GM23338 (cell line): ENCODE measurements around the gene MEIOSIN. TPM values are rescaled to one million over a fixed set of nuclear protein-coding genes. Genes with fewer than 3 reads are reported as not detected.

ENCODE experiments used
- ATAC-seq: fragments of 200-7000 bp; cut with Tn5 transposase; 3 replicates; pipeline ENCODE4 v1.9.1; 2020
- DNase-seq: peaks from one replicate; pipeline ENCODE4 v3.0.0-alpha.2; 2015; ENCODE audit warnings: low spot score
- H2AFZ ChIP-seq: fragments of 200-600 bp; sonication (generic); 2 replicates; pipeline ENCODE4 v1.8.0; 2016; ENCODE audit warnings: antibody characterized with exemption, mild to moderate bottlenecking, moderate library complexity
- H3F3A ChIP-seq: fragments of 200-600 bp; sonication (generic); replicated peaks from 2 replicates; pipeline ENCODE4 v1.8.0; 2017; ENCODE audit warnings: antibody characterized with exemption, mixed run types, low read depth
- H3K27ac ChIP-seq: fragments of 200-600 bp; sonication (generic); 2 replicates; pipeline ENCODE4 v1.6.1; 2016; ENCODE audit warnings: low read depth
- H3K27me3 ChIP-seq: fragments of 200-600 bp; sonication (generic); 2 replicates; pipeline ENCODE4 v1.8.0; 2016; ENCODE audit warnings: mild to moderate bottlenecking, mixed run types, moderate library complexity; ENCODE audit not compliant: insufficient read depth
- H3K36me3 ChIP-seq: fragments of 200-600 bp; sonication (generic); 2 replicates; pipeline ENCODE4 v1.8.0; 2016; ENCODE audit warnings: mild to moderate bottlenecking; ENCODE audit not compliant: insufficient read depth
- H3K4me1 ChIP-seq: fragments of 200-600 bp; sonication (generic); 2 replicates; pipeline ENCODE4 v1.8.0; 2016; ENCODE audit warnings: mild to moderate bottlenecking, moderate library complexity; ENCODE audit not compliant: insufficient read depth
- H3K4me2 ChIP-seq: fragments of 200-600 bp; sonication (generic); 2 replicates; pipeline ENCODE4 v1.7.1; 2017; ENCODE audit warnings: mixed run types
- H3K4me3 ChIP-seq: fragments of 200-600 bp; sonication (generic); 2 replicates; pipeline ENCODE4 v1.6.1; 2016; ENCODE audit warnings: mixed run types
- H3K79me2 ChIP-seq: fragments of 200-600 bp; sonication (generic); replicated peaks from 2 replicates; pipeline ENCODE4 v1.8.0; 2017; ENCODE audit warnings: mild to moderate bottlenecking; ENCODE audit not compliant: insufficient read depth
- H3K9me2 ChIP-seq: fragments of 200-600 bp; sonication (generic); 2 replicates; pipeline ENCODE4 v1.8.0; 2017; ENCODE audit not compliant: insufficient read depth
- H4K20me1 ChIP-seq: fragments of 200-600 bp; sonication (generic); replicated peaks from 2 replicates; pipeline ENCODE4 v1.8.0; 2017; ENCODE audit warnings: mild to moderate bottlenecking; ENCODE audit not compliant: insufficient read depth
- H3K27ac Mint-ChIP-seq: 2 replicates; pipeline ENCODE4 v1.8.0; 2020; ENCODE audit warnings: inconsistent platforms, mild to moderate bottlenecking, moderate library complexity, mixed read lengths
- H3K27me3 Mint-ChIP-seq: 3 replicates; pipeline ENCODE4 v1.8.0; 2022; ENCODE audit warnings: low read depth, mild to moderate bottlenecking, moderate library complexity, mixed read lengths, inconsistent platforms; ENCODE audit not compliant: insufficient read depth, poor library complexity
- H3K36me3 Mint-ChIP-seq: 3 replicates; pipeline ENCODE4 v1.8.0; 2021; ENCODE audit warnings: low read depth, mild to moderate bottlenecking, inconsistent platforms, moderate library complexity, mixed read lengths
- H3K4me1 Mint-ChIP-seq: 3 replicates; pipeline ENCODE4 v1.8.0; 2020; ENCODE audit warnings: mild to moderate bottlenecking, inconsistent platforms, mixed read lengths
- H3K4me3 Mint-ChIP-seq: 3 replicates; pipeline ENCODE4 v1.8.0; 2021; ENCODE audit warnings: moderate library complexity, mild to moderate bottlenecking, inconsistent platforms, mixed read lengths
- H3K9me3 Mint-ChIP-seq: 3 replicates; pipeline ENCODE4 v1.8.0; 2020; ENCODE audit warnings: moderate library complexity, mild to moderate bottlenecking, inconsistent platforms, mixed read lengths
- NANOG ChIP-seq: IDR thresholded peaks from 2 replicates; pipeline ENCODE4 v1.6.1; 2016; ENCODE audit warnings: antibody characterized with exemption, borderline replicate concordance
- STAT1 ChIP-seq: IDR thresholded peaks from one replicate; pipeline ENCODE4 v1.6.1; 2016; ENCODE audit warnings: antibody characterized with exemption; ENCODE audit not compliant: unreplicated experiment
- ZNF114 ChIP-seq: fragments of 250-450 bp; sonication (Bioruptor Pico); IDR thresholded peaks from 2 replicates; pipeline ENCODE4 v1.5.0; 2020; ENCODE audit warnings: mild to moderate bottlenecking, moderate library complexity
- ZNF331 ChIP-seq: fragments of 250-450 bp; sonication (Bioruptor Pico); IDR thresholded peaks from 2 replicates; pipeline ENCODE4 v1.5.0; 2020; ENCODE audit warnings: low read depth, mild to moderate bottlenecking, moderate library complexity
- polyA plus RNA-seq: library from polyadenylated mRNA; unstranded; fragments of >200 nt; fragmentation: Nextera tagmentation; extraction: Ambion mirVana; gene quantifications from 2 replicates; pipeline ENCODE4 v1.2.1, GENCODE V29; 2016
- total RNA-seq: library from RNA; depleted of rRNA; stranded (reverse); fragments of >200 nt; shearing (Covaris generic); gene quantifications from 2 replicates; pipeline ENCODE4 v1.2.3, GENCODE V29; 2014
- TF ChIP-seq, protein P1 (sequence below): fragments of 250-450 bp; sonication (Bioruptor Pico); IDR thresholded peaks from 2 replicates; pipeline ENCODE4 v1.5.0; 2020; ENCODE audit warnings: mild to moderate bottlenecking, moderate library complexity
- TF ChIP-seq, protein P2 (sequence below): IDR thresholded peaks from 2 replicates; pipeline ENCODE4 v1.6.1; 2016; ENCODE audit warnings: antibody characterized with exemption
- TF ChIP-seq, protein P3 (sequence below), 2 experiments: fragments of 200-600 bp in 1 of 2; sonication (generic) in 1 of 2; conservative IDR thresholded peaks; 2 replicates each; pipeline versions ENCODE4 v1.5.1 to v1.6.1; 2016 to 2017; ENCODE audit warnings: antibody characterized with exemption in 2 of 2, low read depth in 2 of 2, mild to moderate bottlenecking in 2 of 2, moderate library complexity in 1 of 2
- TF ChIP-seq, protein P4 (sequence below): IDR thresholded peaks from one replicate; pipeline ENCODE4 v1.6.1; 2018; ENCODE audit warnings: antibody characterized with exemption; ENCODE audit not compliant: unreplicated experiment

The MEIOSIN gene
- total and polyA plus RNA-seq, 2 experiments from 2014 or later: 0.21 to 0.28 TPM

DNA sequence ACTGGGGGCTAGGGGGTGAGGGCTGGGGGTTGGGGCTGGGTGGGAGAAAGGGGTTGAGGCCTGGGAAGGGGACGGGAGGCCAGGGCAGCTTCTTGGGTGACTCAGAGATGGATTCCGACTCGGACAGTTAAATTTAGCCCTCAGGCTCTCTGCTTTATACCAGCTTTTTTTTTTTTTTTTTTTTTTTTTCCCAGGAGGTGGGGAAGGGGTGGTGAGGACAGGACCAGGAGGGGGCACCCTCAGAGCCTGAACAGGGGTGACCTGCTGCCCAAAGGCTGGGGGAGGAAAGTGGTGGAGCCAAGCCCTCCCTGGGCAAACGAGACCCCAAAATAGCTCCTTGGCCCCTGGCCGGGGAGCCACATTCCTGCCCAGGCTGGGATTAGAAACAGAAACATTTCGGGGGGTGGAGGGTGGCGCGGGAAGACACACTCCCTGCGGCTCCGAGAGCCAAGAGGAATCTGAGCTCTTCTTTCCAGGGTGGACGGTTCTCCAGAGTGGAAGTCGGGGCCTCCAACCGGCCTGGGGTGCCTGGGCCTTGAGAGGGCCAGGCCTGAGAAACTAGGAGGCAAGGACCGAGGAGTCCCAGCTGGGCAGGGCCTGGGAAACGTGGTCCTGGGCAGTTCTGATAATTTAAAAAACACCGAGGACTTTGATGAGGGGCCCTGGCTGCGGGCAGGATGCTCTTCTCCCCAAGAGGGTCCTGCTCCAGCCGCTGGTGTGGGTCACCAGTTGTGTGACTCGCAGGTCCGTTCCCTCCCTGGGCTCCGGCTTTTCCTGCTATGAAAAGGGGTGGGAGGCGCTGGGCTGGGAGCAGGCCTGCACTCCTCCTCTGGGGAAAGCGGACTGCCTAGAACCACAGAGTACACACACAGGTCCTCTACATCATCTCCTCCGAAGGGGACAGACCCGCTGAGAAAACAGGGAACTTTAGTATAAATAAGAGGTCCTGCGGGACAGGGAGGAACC is 49.9 kb downstream of the MEIOSIN start:
- H3K4me1 ChIP-seq: peaks cover 33% of the 10 kb centered on the region
- no peak for DNase-seq

More for the DNA sequence above, 49.9 kb downstream of the MEIOSIN start:
- H3K27ac ChIP-seq: no peak overlapping the region
- Mint-ChIP-seq H3K4me1 (peaks cover 35% of the 10 kb centered on the region), H3K27ac (no peak overlapping the region), H3K36me3 (peaks cover 29% of the 10 kb centered on the region), H3K4me3 (no peak overlapping the region), H3K9me3 (no peaks in the 10 kb centered on the region), H3K27me3 (peaks cover 31% of the 10 kb centered on the region)
- H3K4me2 ChIP-seq: 0 out of 2 replicates have a peak overlapping the region, but pooled peaks have one; percentile 20
- H3K36me3 ChIP-seq: no peaks in the 10 kb centered on the region
- peaks cover 8% of the 10 kb centered on the region; the same call in 1 of the 2 replicates for H3F3A ChIP-seq
- TF ChIP-seq, protein P1, sequence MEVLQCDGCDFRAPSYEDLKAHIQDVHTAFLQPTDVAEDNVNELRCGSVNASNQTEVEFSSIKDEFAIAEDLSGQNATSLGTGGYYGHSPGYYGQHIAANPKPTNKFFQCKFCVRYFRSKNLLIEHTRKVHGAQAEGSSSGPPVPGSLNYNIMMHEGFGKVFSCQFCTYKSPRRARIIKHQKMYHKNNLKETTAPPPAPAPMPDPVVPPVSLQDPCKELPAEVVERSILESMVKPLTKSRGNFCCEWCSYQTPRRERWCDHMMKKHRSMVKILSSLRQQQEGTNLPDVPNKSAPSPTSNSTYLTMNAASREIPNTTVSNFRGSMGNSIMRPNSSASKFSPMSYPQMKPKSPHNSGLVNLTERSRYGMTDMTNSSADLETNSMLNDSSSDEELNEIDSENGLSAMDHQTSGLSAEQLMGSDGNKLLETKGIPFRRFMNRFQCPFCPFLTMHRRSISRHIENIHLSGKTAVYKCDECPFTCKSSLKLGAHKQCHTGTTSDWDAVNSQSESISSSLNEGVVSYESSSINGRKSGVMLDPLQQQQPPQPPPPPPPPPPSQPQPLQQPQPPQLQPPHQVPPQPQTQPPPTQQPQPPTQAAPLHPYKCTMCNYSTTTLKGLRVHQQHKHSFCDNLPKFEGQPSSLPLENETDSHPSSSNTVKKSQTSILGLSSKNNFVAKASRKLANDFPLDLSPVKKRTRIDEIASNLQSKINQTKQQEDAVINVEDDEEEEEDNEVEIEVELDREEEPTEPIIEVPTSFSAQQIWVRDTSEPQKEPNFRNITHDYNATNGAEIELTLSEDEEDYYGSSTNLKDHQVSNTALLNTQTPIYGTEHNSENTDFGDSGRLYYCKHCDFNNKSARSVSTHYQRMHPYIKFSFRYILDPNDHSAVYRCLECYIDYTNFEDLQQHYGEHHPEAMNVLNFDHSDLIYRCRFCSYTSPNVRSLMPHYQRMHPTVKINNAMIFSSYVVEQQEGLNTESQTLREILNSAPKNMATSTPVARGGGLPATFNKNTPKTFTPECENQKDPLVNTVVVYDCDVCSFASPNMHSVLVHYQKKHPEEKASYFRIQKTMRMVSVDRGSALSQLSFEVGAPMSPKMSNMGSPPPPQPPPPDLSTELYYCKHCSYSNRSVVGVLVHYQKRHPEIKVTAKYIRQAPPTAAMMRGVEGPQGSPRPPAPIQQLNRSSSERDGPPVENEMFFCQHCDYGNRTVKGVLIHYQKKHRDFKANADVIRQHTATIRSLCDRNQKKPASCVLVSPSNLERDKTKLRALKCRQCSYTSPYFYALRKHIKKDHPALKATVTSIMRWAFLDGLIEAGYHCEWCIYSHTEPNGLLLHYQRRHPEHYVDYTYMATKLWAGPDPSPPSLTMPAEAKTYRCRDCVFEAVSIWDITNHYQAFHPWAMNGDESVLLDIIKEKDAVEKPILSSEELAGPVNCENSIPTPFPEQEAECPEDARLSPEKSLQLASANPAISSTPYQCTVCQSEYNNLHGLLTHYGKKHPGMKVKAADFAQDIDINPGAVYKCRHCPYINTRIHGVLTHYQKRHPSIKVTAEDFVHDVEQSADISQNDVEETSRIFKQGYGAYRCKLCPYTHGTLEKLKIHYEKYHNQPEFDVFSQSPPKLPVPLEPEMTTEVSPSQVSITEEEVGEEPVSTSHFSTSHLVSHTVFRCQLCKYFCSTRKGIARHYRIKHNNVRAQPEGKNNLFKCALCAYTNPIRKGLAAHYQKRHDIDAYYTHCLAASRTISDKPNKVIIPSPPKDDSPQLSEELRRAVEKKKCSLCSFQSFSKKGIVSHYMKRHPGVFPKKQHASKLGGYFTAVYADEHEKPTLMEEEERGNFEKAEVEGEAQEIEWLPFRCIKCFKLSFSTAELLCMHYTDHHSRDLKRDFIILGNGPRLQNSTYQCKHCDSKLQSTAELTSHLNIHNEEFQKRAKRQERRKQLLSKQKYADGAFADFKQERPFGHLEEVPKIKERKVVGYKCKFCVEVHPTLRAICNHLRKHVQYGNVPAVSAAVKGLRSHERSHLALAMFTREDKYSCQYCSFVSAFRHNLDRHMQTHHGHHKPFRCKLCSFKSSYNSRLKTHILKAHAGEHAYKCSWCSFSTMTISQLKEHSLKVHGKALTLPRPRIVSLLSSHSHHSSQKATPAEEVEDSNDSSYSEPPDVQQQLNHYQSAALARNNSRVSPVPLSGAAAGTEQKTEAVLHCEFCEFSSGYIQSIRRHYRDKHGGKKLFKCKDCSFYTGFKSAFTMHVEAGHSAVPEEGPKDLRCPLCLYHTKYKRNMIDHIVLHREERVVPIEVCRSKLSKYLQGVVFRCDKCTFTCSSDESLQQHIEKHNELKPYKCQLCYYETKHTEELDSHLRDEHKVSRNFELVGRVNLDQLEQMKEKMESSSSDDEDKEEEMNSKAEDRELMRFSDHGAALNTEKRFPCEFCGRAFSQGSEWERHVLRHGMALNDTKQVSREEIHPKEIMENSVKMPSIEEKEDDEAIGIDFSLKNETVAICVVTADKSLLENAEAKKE (CRISPR knock-in tag): no peak
- TF ChIP-seq, protein P2, sequence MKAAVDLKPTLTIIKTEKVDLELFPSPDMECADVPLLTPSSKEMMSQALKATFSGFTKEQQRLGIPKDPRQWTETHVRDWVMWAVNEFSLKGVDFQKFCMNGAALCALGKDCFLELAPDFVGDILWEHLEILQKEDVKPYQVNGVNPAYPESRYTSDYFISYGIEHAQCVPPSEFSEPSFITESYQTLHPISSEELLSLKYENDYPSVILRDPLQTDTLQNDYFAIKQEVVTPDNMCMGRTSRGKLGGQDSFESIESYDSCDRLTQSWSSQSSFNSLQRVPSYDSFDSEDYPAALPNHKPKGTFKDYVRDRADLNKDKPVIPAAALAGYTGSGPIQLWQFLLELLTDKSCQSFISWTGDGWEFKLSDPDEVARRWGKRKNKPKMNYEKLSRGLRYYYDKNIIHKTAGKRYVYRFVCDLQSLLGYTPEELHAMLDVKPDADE: no peak
- no peak for TF ChIP-seq ZNF114 (CRISPR knock-in tag)
- TF ChIP-seq, protein P3, sequence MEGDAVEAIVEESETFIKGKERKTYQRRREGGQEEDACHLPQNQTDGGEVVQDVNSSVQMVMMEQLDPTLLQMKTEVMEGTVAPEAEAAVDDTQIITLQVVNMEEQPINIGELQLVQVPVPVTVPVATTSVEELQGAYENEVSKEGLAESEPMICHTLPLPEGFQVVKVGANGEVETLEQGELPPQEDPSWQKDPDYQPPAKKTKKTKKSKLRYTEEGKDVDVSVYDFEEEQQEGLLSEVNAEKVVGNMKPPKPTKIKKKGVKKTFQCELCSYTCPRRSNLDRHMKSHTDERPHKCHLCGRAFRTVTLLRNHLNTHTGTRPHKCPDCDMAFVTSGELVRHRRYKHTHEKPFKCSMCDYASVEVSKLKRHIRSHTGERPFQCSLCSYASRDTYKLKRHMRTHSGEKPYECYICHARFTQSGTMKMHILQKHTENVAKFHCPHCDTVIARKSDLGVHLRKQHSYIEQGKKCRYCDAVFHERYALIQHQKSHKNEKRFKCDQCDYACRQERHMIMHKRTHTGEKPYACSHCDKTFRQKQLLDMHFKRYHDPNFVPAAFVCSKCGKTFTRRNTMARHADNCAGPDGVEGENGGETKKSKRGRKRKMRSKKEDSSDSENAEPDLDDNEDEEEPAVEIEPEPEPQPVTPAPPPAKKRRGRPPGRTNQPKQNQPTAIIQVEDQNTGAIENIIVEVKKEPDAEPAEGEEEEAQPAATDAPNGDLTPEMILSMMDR (conservative IDR thresholded peaks at IDR 0.05; ENCODE audit: low read depth in 2 of 2): peak in 1 of 2 experiments; percentile 28; a peak in 1 of 4 replicates
- no peak for TF ChIP-seq ZNF331
- TF ChIP-seq, protein P4, sequence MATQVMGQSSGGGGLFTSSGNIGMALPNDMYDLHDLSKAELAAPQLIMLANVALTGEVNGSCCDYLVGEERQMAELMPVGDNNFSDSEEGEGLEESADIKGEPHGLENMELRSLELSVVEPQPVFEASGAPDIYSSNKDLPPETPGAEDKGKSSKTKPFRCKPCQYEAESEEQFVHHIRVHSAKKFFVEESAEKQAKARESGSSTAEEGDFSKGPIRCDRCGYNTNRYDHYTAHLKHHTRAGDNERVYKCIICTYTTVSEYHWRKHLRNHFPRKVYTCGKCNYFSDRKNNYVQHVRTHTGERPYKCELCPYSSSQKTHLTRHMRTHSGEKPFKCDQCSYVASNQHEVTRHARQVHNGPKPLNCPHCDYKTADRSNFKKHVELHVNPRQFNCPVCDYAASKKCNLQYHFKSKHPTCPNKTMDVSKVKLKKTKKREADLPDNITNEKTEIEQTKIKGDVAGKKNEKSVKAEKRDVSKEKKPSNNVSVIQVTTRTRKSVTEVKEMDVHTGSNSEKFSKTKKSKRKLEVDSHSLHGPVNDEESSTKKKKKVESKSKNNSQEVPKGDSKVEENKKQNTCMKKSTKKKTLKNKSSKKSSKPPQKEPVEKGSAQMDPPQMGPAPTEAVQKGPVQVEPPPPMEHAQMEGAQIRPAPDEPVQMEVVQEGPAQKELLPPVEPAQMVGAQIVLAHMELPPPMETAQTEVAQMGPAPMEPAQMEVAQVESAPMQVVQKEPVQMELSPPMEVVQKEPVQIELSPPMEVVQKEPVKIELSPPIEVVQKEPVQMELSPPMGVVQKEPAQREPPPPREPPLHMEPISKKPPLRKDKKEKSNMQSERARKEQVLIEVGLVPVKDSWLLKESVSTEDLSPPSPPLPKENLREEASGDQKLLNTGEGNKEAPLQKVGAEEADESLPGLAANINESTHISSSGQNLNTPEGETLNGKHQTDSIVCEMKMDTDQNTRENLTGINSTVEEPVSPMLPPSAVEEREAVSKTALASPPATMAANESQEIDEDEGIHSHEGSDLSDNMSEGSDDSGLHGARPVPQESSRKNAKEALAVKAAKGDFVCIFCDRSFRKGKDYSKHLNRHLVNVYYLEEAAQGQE: no peak
- no peak for TF ChIP-seq STAT1
- TF ChIP-seq NANOG: no peak
- H3K9me2 ChIP-seq: no peaks in the 10 kb centered on the region
- peaks cover 12% of the 10 kb centered on the region for H4K20me1 ChIP-seq
- ATAC-seq: no peak
- no peak overlapping the region for H2AFZ ChIP-seq
- H3K4me3 ChIP-seq: no peak overlapping the region
- H3K27me3 ChIP-seq: peaks cover 8% of the 10 kb centered on the region
- no peaks in the 10 kb centered on the region for H3K79me2 ChIP-seq
